ENCODE data around the gene TRIM17.

Gene TRIM17

DNA sequence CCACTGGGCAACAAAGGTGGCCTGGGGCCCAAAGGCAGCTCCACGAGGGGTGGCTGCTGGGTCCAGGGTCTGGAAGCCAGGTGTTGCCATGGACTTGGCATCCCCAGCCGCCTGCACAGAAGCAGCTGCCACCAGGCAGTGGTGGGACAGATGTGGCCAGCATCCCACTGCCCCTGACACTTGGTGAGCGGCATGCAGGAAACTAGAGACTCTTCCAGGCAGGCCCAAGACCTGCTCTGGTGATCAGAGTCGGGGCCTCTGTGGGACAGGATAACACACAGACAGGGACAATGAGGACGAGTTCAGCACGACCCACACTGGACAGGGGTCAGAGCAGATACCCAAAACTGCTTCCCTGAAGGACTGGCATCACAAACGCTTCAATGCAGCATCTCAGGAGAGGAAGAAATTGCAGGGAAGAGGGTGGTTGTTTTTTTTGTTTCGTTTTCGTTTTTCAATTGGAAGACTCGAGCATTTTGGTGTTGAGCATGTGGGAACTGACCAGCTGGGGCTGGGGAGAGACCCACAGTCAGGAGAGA lies 36.4 kb upstream of the TRIM17 start:
- TF ChIP-seq CTCF (IDR thresholded peaks at IDR 0.05; ENCODE audit: low read depth, low read length): no peak
- Histone ChIP-seq H3K27ac (no peak overlapping the region), H3K9me3 (ENCODE audit: severe bottlenecking) (no peaks in the 10 kb centered on the region), H3K4me3 (ENCODE audit: low read depth, low read length) (no peak overlapping the region), H3K36me3 (no peaks in the 10 kb centered on the region), H3K27me3 (ENCODE audit: insufficient read depth, low read depth, severe bottlenecking) (no peaks in the 10 kb centered on the region)
- DNase-seq: no peak

GRCh38 chr1:228452194-228453021 lies 35.7 kb upstream of the TRIM17 start:
- H3K27me3 ChIP-seq (ENCODE audit: insufficient read depth, low read depth, severe bottlenecking): no peaks in the 10 kb centered on the region
- no peak for TF ChIP-seq CTCF (IDR thresholded peaks at IDR 0.05; ENCODE audit: low read depth, low read length)
- DNase-seq: no peak
- H3K4me3 ChIP-seq (ENCODE audit: low read depth, low read length): no peak overlapping the region
- no peaks in the 10 kb centered on the region for H3K9me3 ChIP-seq (ENCODE audit: severe bottlenecking)
- H3K36me3 ChIP-seq: no peaks in the 10 kb centered on the region
- no peak overlapping the region for H3K27ac ChIP-seq

DNA sequence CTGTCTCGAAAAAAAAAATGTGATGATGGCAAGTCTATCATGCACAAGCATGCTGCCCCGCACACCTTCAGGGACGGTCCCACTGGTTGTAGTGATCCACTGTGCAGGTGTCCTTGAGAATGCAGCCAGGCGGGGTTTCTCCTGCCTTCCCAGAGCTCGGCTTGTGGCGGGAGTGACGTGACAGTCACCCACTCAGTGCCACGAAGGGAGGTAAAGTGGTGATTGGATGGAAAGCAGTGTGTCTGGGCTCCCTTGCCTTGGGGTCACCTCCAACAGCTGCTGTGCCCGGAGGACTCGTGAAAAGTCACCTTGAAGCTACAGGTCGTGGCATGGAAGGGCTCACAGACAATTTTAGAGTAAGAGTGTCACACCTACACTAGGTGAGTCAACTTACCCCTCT lies 33.5 kb upstream of the TRIM17 start:
- Histone ChIP-seq H3K36me3 (no peaks in the 10 kb centered on the region), H3K9me3 (ENCODE audit: severe bottlenecking) (no peaks in the 10 kb centered on the region), H3K4me3 (ENCODE audit: low read depth, low read length) (no peak overlapping the region), H3K27ac (no peak overlapping the region), H3K27me3 (ENCODE audit: insufficient read depth, low read depth, severe bottlenecking) (no peaks in the 10 kb centered on the region)
- DNase-seq: no peak
- TF ChIP-seq CTCF (IDR thresholded peaks at IDR 0.05; ENCODE audit: low read depth, low read length): no peak

DNA sequence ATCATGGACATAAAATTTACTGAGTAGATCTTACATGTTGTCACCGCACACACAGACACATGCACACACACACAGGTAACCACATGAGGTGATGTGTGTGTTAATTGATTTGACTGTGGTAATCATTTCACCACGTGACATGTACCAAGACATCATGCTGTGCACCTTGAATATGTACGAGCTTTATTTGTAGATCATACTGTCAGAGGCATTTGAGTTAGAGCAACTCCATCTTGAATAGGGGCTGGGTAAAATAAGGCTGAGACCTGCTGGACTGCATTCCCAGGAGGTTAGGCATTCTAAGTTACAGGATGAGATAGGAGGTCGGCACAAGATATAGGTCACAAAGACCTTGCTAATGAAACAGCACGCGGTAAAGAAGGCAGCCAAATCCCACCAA lies 31.7 kb upstream of the TRIM17 start:
- no peak overlapping the region for H3K4me3 ChIP-seq (ENCODE audit: low read depth, low read length)
- no peak for DNase-seq
- H3K27ac ChIP-seq: no peak overlapping the region
- no peak for TF ChIP-seq CTCF (IDR thresholded peaks at IDR 0.05; ENCODE audit: low read depth, low read length)
- no peaks in the 10 kb centered on the region for H3K27me3 ChIP-seq (ENCODE audit: insufficient read depth, low read depth, severe bottlenecking)
- no peaks in the 10 kb centered on the region for H3K36me3 ChIP-seq
- no peaks in the 10 kb centered on the region for H3K9me3 ChIP-seq (ENCODE audit: severe bottlenecking)

- Histone ChIP-seq H3K9me3 (ENCODE audit: severe bottlenecking) (no peaks in the 10 kb centered on the region), H3K27me3 (ENCODE audit: insufficient read depth, low read depth, severe bottlenecking) (no peaks in the 10 kb centered on the region), H3K4me3 (ENCODE audit: low read depth, low read length) (no peak overlapping the region), H3K36me3 (no peaks in the 10 kb centered on the region), H3K27ac (no peak overlapping the region)
- no peak for DNase-seq
- TF ChIP-seq CTCF (IDR thresholded peaks at IDR 0.05; ENCODE audit: low read depth, low read length): no peak
Measured at GRCh38 chr1:228446852-228447251, 30.2 kb upstream of the TRIM17 start.
